Measurements from ENCODE around the gene STIMATE. TPM values are rescaled to one million over a fixed set of nuclear protein-coding genes. Genes with fewer than 3 reads are reported as not detected.

Gene STIMATE
- total and polyA plus RNA-seq, 8 donors = 5.0 to 19.9 (median 13.6) TPM

DNA sequence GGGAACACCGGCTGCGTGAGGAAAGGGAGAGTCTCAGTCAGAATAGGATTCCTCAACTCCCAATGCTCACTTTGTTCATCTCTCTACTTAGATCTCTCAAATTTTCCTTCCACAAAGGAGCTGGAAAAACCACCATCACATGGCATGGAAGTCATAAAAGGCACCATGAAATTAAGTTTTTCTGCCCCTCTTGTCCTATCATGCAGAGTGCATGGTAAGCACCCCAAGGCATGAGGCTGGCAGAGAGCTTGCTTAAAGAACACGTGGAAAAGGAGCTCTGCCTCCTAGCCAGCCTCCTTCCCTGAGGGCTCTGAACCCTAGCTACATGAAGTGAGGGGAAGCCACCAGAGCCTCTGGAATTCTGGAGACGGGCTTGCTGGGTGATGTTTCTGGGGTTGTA lies 17.8 kb downstream of the STIMATE start:
- FAIRE-seq (no peak), ATAC-seq (no peak), DNase-seq (no peak)
- H3K4me3 ChIP-seq = no peak overlapping the region
- no peaks in the 10 kb centered on the region for H3K36me3 ChIP-seq
- H3K27me3 ChIP-seq = no peaks in the 10 kb centered on the region
- H3K9me3 ChIP-seq = no peaks in the 10 kb centered on the region
- 90 to 94% methylated on average over 4 of the region's 4 CpGs for WGBS, 2 donors
- TF ChIP-seq, protein P1, sequence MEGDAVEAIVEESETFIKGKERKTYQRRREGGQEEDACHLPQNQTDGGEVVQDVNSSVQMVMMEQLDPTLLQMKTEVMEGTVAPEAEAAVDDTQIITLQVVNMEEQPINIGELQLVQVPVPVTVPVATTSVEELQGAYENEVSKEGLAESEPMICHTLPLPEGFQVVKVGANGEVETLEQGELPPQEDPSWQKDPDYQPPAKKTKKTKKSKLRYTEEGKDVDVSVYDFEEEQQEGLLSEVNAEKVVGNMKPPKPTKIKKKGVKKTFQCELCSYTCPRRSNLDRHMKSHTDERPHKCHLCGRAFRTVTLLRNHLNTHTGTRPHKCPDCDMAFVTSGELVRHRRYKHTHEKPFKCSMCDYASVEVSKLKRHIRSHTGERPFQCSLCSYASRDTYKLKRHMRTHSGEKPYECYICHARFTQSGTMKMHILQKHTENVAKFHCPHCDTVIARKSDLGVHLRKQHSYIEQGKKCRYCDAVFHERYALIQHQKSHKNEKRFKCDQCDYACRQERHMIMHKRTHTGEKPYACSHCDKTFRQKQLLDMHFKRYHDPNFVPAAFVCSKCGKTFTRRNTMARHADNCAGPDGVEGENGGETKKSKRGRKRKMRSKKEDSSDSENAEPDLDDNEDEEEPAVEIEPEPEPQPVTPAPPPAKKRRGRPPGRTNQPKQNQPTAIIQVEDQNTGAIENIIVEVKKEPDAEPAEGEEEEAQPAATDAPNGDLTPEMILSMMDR (IDR thresholded peaks at IDR 0.05) = no peak
- no peaks in the 10 kb centered on the region for H3K4me1 ChIP-seq
- intact Hi-C loops (cut with DNase I) = no loop called here
- no peak overlapping the region for H3K27ac ChIP-seq

DNA sequence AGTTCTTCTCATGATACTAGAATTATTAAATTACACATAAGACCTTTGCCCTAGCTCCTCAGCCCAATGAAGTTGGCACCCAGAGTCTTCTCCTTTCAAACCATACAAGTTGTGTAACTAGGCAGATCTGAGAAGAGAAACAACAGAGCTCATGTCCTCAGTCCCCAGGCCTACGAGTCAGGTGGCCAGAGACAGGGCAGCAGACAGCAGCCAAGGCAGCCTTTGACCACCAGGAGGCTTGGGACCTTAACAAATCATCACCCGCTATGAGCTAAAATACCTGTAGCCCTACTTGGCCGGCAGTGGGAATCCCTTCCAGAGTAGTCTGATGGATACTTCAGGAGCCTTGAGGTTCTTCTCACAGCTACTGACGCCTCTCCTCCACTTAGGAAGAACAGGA lies 18.3 kb downstream of the STIMATE start:
- TF ChIP-seq, protein P1 (IDR thresholded peaks at IDR 0.05) = no peak
- FAIRE-seq = no peak
- H3K27me3 ChIP-seq = no peaks in the 10 kb centered on the region
- 82% methylated on average over 4 of the region's 4 CpGs for WGBS, 2 donors
- no peak overlapping the region for H3K4me3 ChIP-seq
- no peak for DNase-seq
- H3K36me3 ChIP-seq = no peaks in the 10 kb centered on the region
- no peaks in the 10 kb centered on the region for H3K4me1 ChIP-seq
- no peak overlapping the region for H3K27ac ChIP-seq
- ATAC-seq = peak in 2 of 4 donors; percentile 35 to 41
- intact Hi-C loops (cut with DNase I) = no loop called here
- H3K9me3 ChIP-seq = no peaks in the 10 kb centered on the region

DNA sequence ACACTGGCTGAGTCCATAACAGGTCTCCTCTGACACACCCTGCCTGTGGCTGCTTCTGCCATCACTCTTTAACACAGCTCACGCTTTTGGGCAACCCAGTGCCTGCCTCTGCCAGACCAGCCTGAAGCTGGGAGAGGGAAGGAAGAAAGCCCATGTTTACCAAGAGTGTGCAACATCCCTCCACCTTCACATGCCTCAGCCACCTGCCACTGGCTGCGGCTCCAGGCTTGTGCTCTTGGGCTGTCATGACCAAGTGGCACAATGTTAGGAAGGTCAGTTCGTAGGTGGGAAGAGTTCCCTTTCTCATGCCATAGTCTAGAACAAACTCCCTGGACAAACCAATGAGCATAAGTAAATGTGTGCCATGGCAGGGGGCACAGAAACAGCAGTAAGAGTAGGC lies 20.3 kb downstream of the STIMATE start:
- no peaks in the 10 kb centered on the region for H3K36me3 ChIP-seq
- DNase-seq (no peak), FAIRE-seq (no peak), ATAC-seq (peak; percentile 24 to 64 (median 44))
- WGBS, 2 donors = 53 to 54% methylated on average over 3 of the region's 3 CpGs
- intact Hi-C loops (cut with DNase I) = no loop called here
- TF ChIP-seq, protein P1 (IDR thresholded peaks at IDR 0.05) = no peak
- H3K27ac ChIP-seq = no peak overlapping the region
- H3K27me3 ChIP-seq = no peaks in the 10 kb centered on the region
- H3K4me1 ChIP-seq = peaks cover 0 to 4% (median 0%) of the 10 kb centered on the region in 3 donors
- H3K4me3 ChIP-seq = no peak overlapping the region
- no peaks in the 10 kb centered on the region for H3K9me3 ChIP-seq

DNA sequence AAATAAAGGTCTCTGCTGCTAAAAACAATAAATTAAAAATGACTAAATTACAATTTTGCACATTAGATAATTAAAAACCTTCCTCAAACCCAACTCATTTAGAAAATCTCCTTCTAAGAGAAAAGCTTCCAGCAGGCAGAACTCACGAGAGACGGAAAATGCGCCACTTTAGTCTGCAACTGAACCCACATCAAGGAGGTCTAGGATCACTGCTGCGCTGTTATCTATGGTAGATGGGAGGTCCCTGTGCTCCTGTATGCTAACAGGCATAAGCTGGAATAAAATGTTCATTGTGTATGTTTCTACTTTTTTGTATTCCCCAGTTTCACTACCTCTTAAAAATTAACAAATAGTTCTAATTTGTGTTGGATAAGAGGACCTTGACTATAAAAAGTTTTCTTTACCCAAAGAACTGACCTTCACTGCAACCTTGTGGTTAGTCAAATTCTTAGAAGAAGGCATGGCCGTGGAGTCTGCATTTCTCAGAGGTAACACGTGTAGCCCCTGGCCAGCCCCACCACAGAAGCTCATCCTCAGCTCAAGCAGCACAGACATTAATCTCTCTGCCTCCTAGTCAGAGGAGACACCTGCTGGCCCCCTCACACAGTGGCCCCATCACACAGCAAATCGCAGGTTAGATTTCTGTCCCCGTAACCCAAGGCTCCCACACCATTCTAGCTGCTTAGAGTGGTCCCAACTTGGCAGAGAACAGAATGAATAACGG lies 22.3 kb downstream of the STIMATE start:
- TF ChIP-seq, protein P1 (IDR thresholded peaks at IDR 0.05) = no peak
- WGBS, 2 donors = 79 to 81% methylated on average over 9 of the region's 9 CpGs
- H3K36me3 ChIP-seq = no peaks in the 10 kb centered on the region
- H3K4me3 ChIP-seq = no peak overlapping the region
- H3K4me1 ChIP-seq = peaks cover 0 to 4% (median 0%) of the 10 kb centered on the region in 3 donors
- no peaks in the 10 kb centered on the region for H3K9me3 ChIP-seq
- FAIRE-seq = no peak
- intact Hi-C loops (cut with DNase I) = no loop called here
- ATAC-seq = no peak
- H3K27ac ChIP-seq = no peak overlapping the region
- no peaks in the 10 kb centered on the region for H3K27me3 ChIP-seq
- DNase-seq = no peak

DNA sequence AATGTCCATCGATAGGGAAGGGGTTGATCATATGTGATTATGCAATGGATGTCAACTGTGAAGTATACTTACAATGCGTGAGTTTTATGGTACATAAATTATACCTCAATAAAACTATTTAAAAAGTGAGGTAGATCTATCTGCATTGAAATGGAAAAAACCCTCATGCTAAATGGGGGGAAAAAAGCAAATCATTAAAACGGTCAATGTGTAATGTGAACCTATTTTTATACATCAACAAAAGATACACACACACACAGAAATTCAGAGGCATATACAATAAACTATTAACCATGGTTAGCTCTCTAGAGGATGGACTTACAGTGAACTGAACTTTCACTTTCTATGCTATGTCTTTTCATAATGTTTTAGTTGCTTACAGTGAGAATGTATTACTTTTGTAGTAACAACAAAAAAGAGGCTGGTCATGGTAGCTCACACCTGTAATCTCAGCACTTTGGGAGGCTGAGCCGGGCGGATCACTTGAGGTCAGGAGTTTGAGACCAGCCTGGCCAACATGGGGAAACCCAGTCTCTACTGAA lies 23.1 kb downstream of the STIMATE start:
- peaks cover 0 to 4% (median 0%) of the 10 kb centered on the region in 3 donors for H3K4me1 ChIP-seq
- ATAC-seq = no peak
- 77 to 83% methylated on average over 5 of the region's 5 CpGs for WGBS, 2 donors
- intact Hi-C loops (cut with DNase I) = no loop called here
- H3K9me3 ChIP-seq = no peaks in the 10 kb centered on the region
- TF ChIP-seq, protein P1 (IDR thresholded peaks at IDR 0.05) = no peak
- H3K36me3 ChIP-seq = no peaks in the 10 kb centered on the region
- H3K27ac ChIP-seq = no peak overlapping the region
- no peak for DNase-seq
- no peak for FAIRE-seq
- H3K27me3 ChIP-seq = no peaks in the 10 kb centered on the region
- H3K4me3 ChIP-seq = no peak overlapping the region
